Measurements from ENCODE around the gene IARS1. TPM values are rescaled to one million over a fixed set of nuclear protein-coding genes. Genes with fewer than 3 reads are reported as not detected.

The IARS1 gene
- total RNA-seq, 1 donor from 2014 or later = 54.2 TPM

GRCh38 chr9:92275541-92275940, 18.0 kb downstream of the IARS1 start:
- Histone ChIP-seq H3K9me3 (replicated peaks) (no peaks in the 10 kb centered on the region), H3K36me3 (peaks cover 100% of the 10 kb centered on the region), H3K27me3 (ENCODE audit: low read depth) (no peaks in the 10 kb centered on the region), H3K4me1 (no peaks in the 10 kb centered on the region), H3K4me3 (no peak overlapping the region), H3K27ac (replicated peaks) (no peak overlapping the region)
- intact Hi-C loops (cut with micrococcal nuclease) = no loop called here
- DNase-seq = no peak
- no peak for TF ChIP-seq CTCF (IDR thresholded peaks at IDR 0.05; ENCODE audit: borderline replicate concordance)

GRCh38 chr9:92270511-92270910, 23.0 kb downstream of the IARS1 start:
- Histone ChIP-seq H3K27me3 (ENCODE audit: low read depth) (no peaks in the 10 kb centered on the region), H3K4me1 (no peaks in the 10 kb centered on the region), H3K27ac (replicated peaks) (no peak overlapping the region), H3K9me3 (replicated peaks) (no peaks in the 10 kb centered on the region), H3K4me3 (no peak overlapping the region), H3K36me3 (peaks cover 100% of the 10 kb centered on the region)
- TF ChIP-seq CTCF (IDR thresholded peaks at IDR 0.05; ENCODE audit: borderline replicate concordance) = no peak
- intact Hi-C loops (cut with micrococcal nuclease) = no loop called here
- no peak for DNase-seq

- Histone ChIP-seq H3K4me3 (no peak overlapping the region), H3K9me3 (replicated peaks) (no peaks in the 10 kb centered on the region), H3K36me3 (peaks cover 100% of the 10 kb centered on the region), H3K27me3 (ENCODE audit: low read depth) (no peaks in the 10 kb centered on the region), H3K4me1 (no peaks in the 10 kb centered on the region), H3K27ac (replicated peaks) (no peak overlapping the region)
- peak; percentile 21 for DNase-seq
- intact Hi-C loops (cut with micrococcal nuclease) = no loop called here
- TF ChIP-seq CTCF (IDR thresholded peaks at IDR 0.05; ENCODE audit: borderline replicate concordance) = no peak
These were observed 27.0 kb downstream of the IARS1 start for GRCh38 chr9:92266486-92266885.

- H3K27ac ChIP-seq (replicated peaks) = no peak overlapping the region
- no peak for TF ChIP-seq CTCF (IDR thresholded peaks at IDR 0.05; ENCODE audit: borderline replicate concordance)
These were observed 28.3 kb downstream of the IARS1 start for GRCh38 chr9:92265154-92265553.

GRCh38 chr9:92263131-92263530, 30.4 kb downstream of the IARS1 start:
- no peak overlapping the region for H3K27ac ChIP-seq (replicated peaks)
- peaks cover 100% of the 10 kb centered on the region for H3K36me3 ChIP-seq
- H3K9me3 ChIP-seq (replicated peaks) = no peaks in the 10 kb centered on the region
- DNase-seq = no peak
- TF ChIP-seq CTCF (IDR thresholded peaks at IDR 0.05; ENCODE audit: borderline replicate concordance) = no peak
- intact Hi-C loops (cut with micrococcal nuclease) = no loop called here
- H3K4me3 ChIP-seq = no peak overlapping the region
- H3K27me3 ChIP-seq (ENCODE audit: low read depth) = no peaks in the 10 kb centered on the region
- H3K4me1 ChIP-seq = no peaks in the 10 kb centered on the region

More at GRCh38 chr9:92265154-92265553, 28.3 kb downstream of the IARS1 start:
- H3K36me3 ChIP-seq = peaks cover 100% of the 10 kb centered on the region
- intact Hi-C loops (cut with micrococcal nuclease) = no loop called here
- H3K4me3 ChIP-seq = no peak overlapping the region
- no peaks in the 10 kb centered on the region for H3K27me3 ChIP-seq (ENCODE audit: low read depth)
- no peaks in the 10 kb centered on the region for H3K9me3 ChIP-seq (replicated peaks)
- no peak for DNase-seq
- H3K4me1 ChIP-seq = no peaks in the 10 kb centered on the region

GRCh38 chr9:92257327-92257726, 36.2 kb downstream of the IARS1 start:
- H3K4me3 ChIP-seq = no peak overlapping the region
- intact Hi-C loops (cut with micrococcal nuclease) = no loop called here
- no peak for TF ChIP-seq CTCF (IDR thresholded peaks at IDR 0.05; ENCODE audit: borderline replicate concordance)
- no peaks in the 10 kb centered on the region for H3K27me3 ChIP-seq (ENCODE audit: low read depth)
- H3K9me3 ChIP-seq (replicated peaks) = no peaks in the 10 kb centered on the region
- H3K36me3 ChIP-seq = peaks cover 100% of the 10 kb centered on the region
- DNase-seq = no peak
- no peaks in the 10 kb centered on the region for H3K4me1 ChIP-seq
- no peak overlapping the region for H3K27ac ChIP-seq (replicated peaks)

Data from left ventricle myocardium inferior (tissue), 1 donor.